Esophagus squamous epithelium (tissue), 4 donors: ENCODE measurements around the gene IL1RAPL2.

Experiments
- CTCF ChIP-seq, 6 experiments: fragments of 450-650 bp in 4 of 6; fragments of 200-600 bp in 2 of 6; sonication (generic) in 2 of 6; IDR thresholded peaks; one replicate each; pipeline ENCODE4 v1.5.1; 2016 to 2019; ENCODE audit warnings: antibody characterized with exemption in 6 of 6, mild to moderate bottlenecking in 4 of 6, moderate library complexity in 4 of 6
- POLR2A ChIP-seq, 4 donors: fragments of 450-650 bp; IDR thresholded peaks; one replicate each; pipeline ENCODE4 v1.6.1; 2017; ENCODE audit warnings: antibody characterized with exemption in 4 of 4, mild to moderate bottlenecking in 4 of 4, moderate library complexity in 3 of 4

GRCh38 chrX:104803219-104803618 lies 237.2 kb downstream of the IL1RAPL2 start:
- TF ChIP-seq CTCF (IDR thresholded peaks at IDR 0.05) = no peak
- TF ChIP-seq POLR2A (IDR thresholded peaks at IDR 0.05) = no peak
